Neural progenitor cell (in vitro differentiated cells): Measurements from ENCODE around the gene SH3BP5L.

ENCODE experiments used
- EZH2 ChIP-seq: fragments of 200-600 bp; sonication (generic); IDR thresholded peaks from 2 replicates; pipeline ENCODE4 v1.6.1; 2017; ENCODE audit warnings: antibody characterized with exemption, mild to moderate bottlenecking, moderate library complexity
- EZH2phosphoT487 ChIP-seq: fragments of 200-600 bp; sonication (generic); IDR thresholded peaks from 2 replicates; pipeline ENCODE4 v1.6.1; 2017; ENCODE audit warnings: antibody characterized with exemption
- TF ChIP-seq, protein P1 (sequence below): fragments of 200-600 bp; sonication (generic); IDR thresholded peaks from 2 replicates; pipeline ENCODE4 v1.5.1; 2017; ENCODE audit warnings: antibody characterized with exemption, mild to moderate bottlenecking

GRCh38 chr1:248847181-248847955 lies 21.7 kb upstream of the SH3BP5L start:
- TF ChIP-seq, protein P1, sequence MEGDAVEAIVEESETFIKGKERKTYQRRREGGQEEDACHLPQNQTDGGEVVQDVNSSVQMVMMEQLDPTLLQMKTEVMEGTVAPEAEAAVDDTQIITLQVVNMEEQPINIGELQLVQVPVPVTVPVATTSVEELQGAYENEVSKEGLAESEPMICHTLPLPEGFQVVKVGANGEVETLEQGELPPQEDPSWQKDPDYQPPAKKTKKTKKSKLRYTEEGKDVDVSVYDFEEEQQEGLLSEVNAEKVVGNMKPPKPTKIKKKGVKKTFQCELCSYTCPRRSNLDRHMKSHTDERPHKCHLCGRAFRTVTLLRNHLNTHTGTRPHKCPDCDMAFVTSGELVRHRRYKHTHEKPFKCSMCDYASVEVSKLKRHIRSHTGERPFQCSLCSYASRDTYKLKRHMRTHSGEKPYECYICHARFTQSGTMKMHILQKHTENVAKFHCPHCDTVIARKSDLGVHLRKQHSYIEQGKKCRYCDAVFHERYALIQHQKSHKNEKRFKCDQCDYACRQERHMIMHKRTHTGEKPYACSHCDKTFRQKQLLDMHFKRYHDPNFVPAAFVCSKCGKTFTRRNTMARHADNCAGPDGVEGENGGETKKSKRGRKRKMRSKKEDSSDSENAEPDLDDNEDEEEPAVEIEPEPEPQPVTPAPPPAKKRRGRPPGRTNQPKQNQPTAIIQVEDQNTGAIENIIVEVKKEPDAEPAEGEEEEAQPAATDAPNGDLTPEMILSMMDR = no peak
- TF ChIP-seq EZH2 (no peak), EZH2phosphoT487 (no peak)
